HepG2 (cell line): ENCODE data around the gene MRPL38. TPM values are rescaled to one million over a fixed set of nuclear protein-coding genes. Genes with fewer than 3 reads are reported as not detected.

ENCODE experiments used
- AHR ChIP-seq: IDR thresholded peaks from 2 replicates; pipeline ENCODE4 v1.6.1; 2018; ENCODE audit warnings: missing genetic modification reagents, missing compliant biosample characterization
- BORCS8-MEF2B ChIP-seq: sonication (generic); formaldehyde crosslinking; IDR thresholded peaks from 2 replicates; pipeline ENCODE4 v1.8.0; 2022; ENCODE audit warnings: mild to moderate bottlenecking, missing genetic modification reagents
- FOXA3 ChIP-seq: IDR thresholded peaks from 2 replicates; pipeline ENCODE4 v1.6.1; 2016; ENCODE audit warnings: missing genetic modification reagents, missing compliant biosample characterization
- KLF11 ChIP-seq: IDR thresholded peaks from 2 replicates; pipeline ENCODE4 v1.6.1; 2016; ENCODE audit warnings: missing compliant biosample characterization
- LCORL ChIP-seq, 2 experiments: fragments of 450-650 bp in 1 of 2; sonication (generic) in 1 of 2; formaldehyde crosslinking in 1 of 2; IDR thresholded peaks; 2 replicates each; pipeline versions ENCODE4 v1.5.0 to v1.6.1; 2017 to 2020; ENCODE audit warnings: antibody characterized with exemption in 1 of 2, missing genetic modification reagents in 1 of 2
- PITX1 ChIP-seq: sonication (generic); formaldehyde crosslinking; IDR thresholded peaks from 2 replicates; pipeline ENCODE4 v1.5.1; 2020; ENCODE audit warnings: mild to moderate bottlenecking, missing genetic modification reagents
- RFX3 ChIP-seq: IDR thresholded peaks from 2 replicates; pipeline ENCODE4 v1.6.1; 2016; ENCODE audit warnings: missing biosample characterization, missing genetic modification reagents
- TCF12 ChIP-seq, 2 experiments: fragments of 450-650 bp in 1 of 2; sonication (generic) in 1 of 2; formaldehyde crosslinking in 1 of 2; IDR thresholded peaks; 2 replicates each; pipeline versions ENCODE4 v1.6.1 to v1.8.0; 2017 to 2022; ENCODE audit warnings: antibody characterized with exemption in 1 of 2, mild to moderate bottlenecking in 1 of 2, missing genetic modification reagents in 1 of 2, moderate library complexity in 1 of 2
- TEAD3 ChIP-seq: optimal IDR thresholded peaks from 2 replicates; pipeline ENCODE3; 2016; ENCODE audit warnings: borderline replicate concordance
- YY1 ChIP-seq: IDR thresholded peaks from 2 replicates; pipeline ENCODE4 v1.6.1; 2011; ENCODE audit warnings: low read length, low read depth, moderate library complexity, mild to moderate bottlenecking; ENCODE audit not compliant: insufficient read depth, insufficient replicate concordance
- ZBTB7B ChIP-seq: sonication (generic); formaldehyde crosslinking; IDR thresholded peaks from 2 replicates; pipeline ENCODE4 v1.4.0; 2020; ENCODE audit warnings: missing genetic modification reagents
- ZNF136 ChIP-seq: sonication (generic); formaldehyde crosslinking; IDR thresholded peaks from 2 replicates; pipeline ENCODE4 v1.8.1; 2022; ENCODE audit warnings: low read depth, mild to moderate bottlenecking, moderate library complexity, missing genetic modification reagents
- ZNF354B ChIP-seq: sonication (generic); formaldehyde crosslinking; IDR thresholded peaks from 2 replicates; pipeline ENCODE4 v1.8.0; 2022; ENCODE audit warnings: mild to moderate bottlenecking, missing genetic modification reagents
- ZNF556 ChIP-seq: sonication (generic); formaldehyde crosslinking; IDR thresholded peaks from 2 replicates; pipeline ENCODE4 v1.4.0; 2020; ENCODE audit warnings: mild to moderate bottlenecking, missing genetic modification reagents, borderline replicate concordance
- ZNF850 ChIP-seq: sonication (generic); formaldehyde crosslinking; conservative IDR thresholded peaks from 2 replicates; pipeline ENCODE4 v1.9.0; 2021; ENCODE audit warnings: mild to moderate bottlenecking, missing genetic modification reagents
- polyA plus RNA-seq, 8 experiments: library from polyadenylated mRNA; depleted of rRNA in 3 of 8; stranded (reverse) in 7 of 8; unstranded in 1 of 8; fragments of >200 nt; fragmentation: Illumina TruSeq in 4 of 8; extraction: Trizol in 4 of 8; gene quantifications; 2 replicates each; pipeline versions ENCODE4 v1.2.1 to v1.2.3, GENCODE V29; 2011 to 2016; ENCODE audit warnings: low read depth in 4 of 8, missing spikeins in 1 of 8, mixed read lengths in 1 of 8; ENCODE audit not compliant: insufficient read depth in 1 of 8
- total RNA-seq, 5 experiments: library from RNA; depleted of rRNA; stranded (reverse); fragments of >200 nt; fragmentation: Illumina TruSeq; extraction: Trizol; gene quantifications; 2 replicates each; pipeline ENCODE4 v1.2.3, GENCODE V29; 2016; ENCODE audit warnings: low read depth in 1 of 5
- TF ChIP-seq, protein P1 (sequence below): sonication (generic); formaldehyde crosslinking; IDR thresholded peaks from 2 replicates; pipeline ENCODE4 v1.9.0; 2021; ENCODE audit warnings: missing genetic modification reagents, borderline replicate concordance
- TF ChIP-seq, protein P2 (sequence below): sonication (generic); formaldehyde crosslinking; IDR thresholded peaks from 2 replicates; pipeline ENCODE4 v1.9.0; 2022; ENCODE audit warnings: low read depth, missing genetic modification reagents
- TF ChIP-seq, protein P3 (sequence below): sonication (generic); formaldehyde crosslinking; IDR thresholded peaks from 2 replicates; pipeline ENCODE4 v1.4.0; 2020; ENCODE audit warnings: mild to moderate bottlenecking, missing genetic modification reagents
- TF ChIP-seq, protein P4 (sequence below): sonication (generic); formaldehyde crosslinking; IDR thresholded peaks from 2 replicates; pipeline ENCODE4 v1.5.0; 2020; ENCODE audit warnings: missing genetic modification reagents

The MRPL38 gene
- total and polyA plus RNA-seq, 2 of the 13 experiments (the other 11 are each of a cell fraction or from before 2014, with no cell fraction given): 83.7 to 125 TPM

DNA sequence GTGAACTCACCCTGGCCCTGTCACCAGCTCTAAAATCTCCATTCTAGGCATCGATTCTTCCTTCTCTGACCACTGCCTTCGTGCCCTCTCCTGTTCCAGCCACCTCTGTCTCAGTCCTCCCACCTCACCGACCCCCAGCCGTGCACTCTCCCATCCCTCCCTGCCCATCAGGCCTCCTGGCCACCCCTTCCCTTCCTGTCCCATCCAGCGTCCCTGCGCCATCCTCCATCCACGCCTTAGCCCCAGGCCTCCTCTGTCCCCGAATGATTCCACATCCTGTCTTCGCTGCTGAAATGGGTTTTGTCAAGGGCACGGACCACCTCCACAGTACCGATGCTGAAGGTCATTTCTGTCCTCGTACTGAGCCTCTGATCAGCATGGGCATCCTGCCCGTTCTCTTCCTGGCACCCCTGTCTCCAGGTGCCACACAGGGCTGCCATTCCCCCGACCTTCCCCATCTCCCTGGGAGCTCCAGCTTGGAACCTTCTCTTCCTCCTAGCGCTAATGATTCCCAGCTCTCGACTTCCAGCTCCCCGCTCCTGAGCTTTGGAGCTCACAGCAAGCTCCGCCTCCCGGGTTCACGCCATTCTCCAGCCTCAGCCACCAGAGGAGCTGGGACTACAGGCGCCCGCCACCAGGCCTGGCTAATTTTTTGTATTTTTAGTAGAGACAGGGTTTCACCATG lies 10.5 kb downstream of the MRPL38 start (continued):
- TF ChIP-seq, protein P1, sequence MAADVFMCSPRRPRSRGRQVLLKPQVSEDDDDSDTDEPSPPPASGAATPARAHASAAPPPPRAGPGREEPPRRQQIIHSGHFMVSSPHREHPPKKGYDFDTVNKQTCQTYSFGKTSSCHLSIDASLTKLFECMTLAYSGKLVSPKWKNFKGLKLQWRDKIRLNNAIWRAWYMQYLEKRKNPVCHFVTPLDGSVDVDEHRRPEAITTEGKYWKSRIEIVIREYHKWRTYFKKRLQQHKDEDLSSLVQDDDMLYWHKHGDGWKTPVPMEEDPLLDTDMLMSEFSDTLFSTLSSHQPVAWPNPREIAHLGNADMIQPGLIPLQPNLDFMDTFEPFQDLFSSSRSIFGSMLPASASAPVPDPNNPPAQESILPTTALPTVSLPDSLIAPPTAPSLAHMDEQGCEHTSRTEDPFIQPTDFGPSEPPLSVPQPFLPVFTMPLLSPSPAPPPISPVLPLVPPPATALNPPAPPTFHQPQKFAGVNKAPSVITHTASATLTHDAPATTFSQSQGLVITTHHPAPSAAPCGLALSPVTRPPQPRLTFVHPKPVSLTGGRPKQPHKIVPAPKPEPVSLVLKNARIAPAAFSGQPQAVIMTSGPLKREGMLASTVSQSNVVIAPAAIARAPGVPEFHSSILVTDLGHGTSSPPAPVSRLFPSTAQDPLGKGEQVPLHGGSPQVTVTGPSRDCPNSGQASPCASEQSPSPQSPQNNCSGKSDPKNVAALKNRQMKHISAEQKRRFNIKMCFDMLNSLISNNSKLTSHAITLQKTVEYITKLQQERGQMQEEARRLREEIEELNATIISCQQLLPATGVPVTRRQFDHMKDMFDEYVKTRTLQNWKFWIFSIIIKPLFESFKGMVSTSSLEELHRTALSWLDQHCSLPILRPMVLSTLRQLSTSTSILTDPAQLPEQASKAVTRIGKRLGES (CRISPR knock-in tag): no peak
- TF ChIP-seq FOXA3 (CRISPR knock-in tag) (0 out of 2 replicates have a peak, but pooled peaks have one; percentile 6), TCF12 (IDR thresholded peaks at IDR 0.05) (no peak), TCF12 (CRISPR knock-in tag; IDR thresholded peaks at IDR 0.05) (no peak; the same call in 1 of the 2 replicates), ZNF556 (CRISPR knock-in tag) (no peak), BORCS8-MEF2B (CRISPR knock-in tag) (no peak), ZNF354B (no peak), ZBTB7B (CRISPR knock-in tag) (no peak), RFX3 (CRISPR knock-in tag) (no peak), ZNF850 (CRISPR knock-in tag) (no peak), ZNF136 (no peak), PITX1 (CRISPR knock-in tag) (no peak), KLF11 (no peak), AHR (peak; percentile 44; the same call in 1 of the 2 replicates), YY1 (no peak), TEAD3 (CRISPR knock-in tag) (no peak), LCORL (IDR thresholded peaks at IDR 0.05) (no peak), LCORL (CRISPR knock-in tag; IDR thresholded peaks at IDR 0.05) (no peak)
- TF ChIP-seq, protein P2, sequence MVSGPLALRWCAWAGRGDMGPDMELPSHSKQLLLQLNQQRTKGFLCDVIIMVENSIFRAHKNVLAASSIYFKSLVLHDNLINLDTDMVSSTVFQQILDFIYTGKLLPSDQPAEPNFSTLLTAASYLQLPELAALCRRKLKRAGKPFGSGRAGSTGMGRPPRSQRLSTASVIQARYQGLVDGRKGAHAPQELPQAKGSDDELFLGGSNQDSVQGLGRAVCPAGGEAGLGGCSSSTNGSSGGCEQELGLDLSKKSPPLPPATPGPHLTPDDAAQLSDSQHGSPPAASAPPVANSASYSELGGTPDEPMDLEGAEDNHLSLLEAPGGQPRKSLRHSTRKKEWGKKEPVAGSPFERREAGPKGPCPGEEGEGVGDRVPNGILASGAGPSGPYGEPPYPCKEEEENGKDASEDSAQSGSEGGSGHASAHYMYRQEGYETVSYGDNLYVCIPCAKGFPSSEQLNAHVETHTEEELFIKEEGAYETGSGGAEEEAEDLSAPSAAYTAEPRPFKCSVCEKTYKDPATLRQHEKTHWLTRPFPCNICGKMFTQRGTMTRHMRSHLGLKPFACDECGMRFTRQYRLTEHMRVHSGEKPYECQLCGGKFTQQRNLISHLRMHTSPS (CRISPR knock-in tag): no peak
- TF ChIP-seq, protein P3, sequence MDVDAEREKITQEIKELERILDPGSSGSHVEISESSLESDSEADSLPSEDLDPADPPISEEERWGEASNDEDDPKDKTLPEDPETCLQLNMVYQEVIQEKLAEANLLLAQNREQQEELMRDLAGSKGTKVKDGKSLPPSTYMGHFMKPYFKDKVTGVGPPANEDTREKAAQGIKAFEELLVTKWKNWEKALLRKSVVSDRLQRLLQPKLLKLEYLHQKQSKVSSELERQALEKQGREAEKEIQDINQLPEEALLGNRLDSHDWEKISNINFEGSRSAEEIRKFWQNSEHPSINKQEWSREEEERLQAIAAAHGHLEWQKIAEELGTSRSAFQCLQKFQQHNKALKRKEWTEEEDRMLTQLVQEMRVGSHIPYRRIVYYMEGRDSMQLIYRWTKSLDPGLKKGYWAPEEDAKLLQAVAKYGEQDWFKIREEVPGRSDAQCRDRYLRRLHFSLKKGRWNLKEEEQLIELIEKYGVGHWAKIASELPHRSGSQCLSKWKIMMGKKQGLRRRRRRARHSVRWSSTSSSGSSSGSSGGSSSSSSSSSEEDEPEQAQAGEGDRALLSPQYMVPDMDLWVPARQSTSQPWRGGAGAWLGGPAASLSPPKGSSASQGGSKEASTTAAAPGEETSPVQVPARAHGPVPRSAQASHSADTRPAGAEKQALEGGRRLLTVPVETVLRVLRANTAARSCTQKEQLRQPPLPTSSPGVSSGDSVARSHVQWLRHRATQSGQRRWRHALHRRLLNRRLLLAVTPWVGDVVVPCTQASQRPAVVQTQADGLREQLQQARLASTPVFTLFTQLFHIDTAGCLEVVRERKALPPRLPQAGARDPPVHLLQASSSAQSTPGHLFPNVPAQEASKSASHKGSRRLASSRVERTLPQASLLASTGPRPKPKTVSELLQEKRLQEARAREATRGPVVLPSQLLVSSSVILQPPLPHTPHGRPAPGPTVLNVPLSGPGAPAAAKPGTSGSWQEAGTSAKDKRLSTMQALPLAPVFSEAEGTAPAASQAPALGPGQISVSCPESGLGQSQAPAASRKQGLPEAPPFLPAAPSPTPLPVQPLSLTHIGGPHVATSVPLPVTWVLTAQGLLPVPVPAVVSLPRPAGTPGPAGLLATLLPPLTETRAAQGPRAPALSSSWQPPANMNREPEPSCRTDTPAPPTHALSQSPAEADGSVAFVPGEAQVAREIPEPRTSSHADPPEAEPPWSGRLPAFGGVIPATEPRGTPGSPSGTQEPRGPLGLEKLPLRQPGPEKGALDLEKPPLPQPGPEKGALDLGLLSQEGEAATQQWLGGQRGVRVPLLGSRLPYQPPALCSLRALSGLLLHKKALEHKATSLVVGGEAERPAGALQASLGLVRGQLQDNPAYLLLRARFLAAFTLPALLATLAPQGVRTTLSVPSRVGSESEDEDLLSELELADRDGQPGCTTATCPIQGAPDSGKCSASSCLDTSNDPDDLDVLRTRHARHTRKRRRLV (CRISPR knock-in tag): no peak; the same call in 1 of the 2 replicates
- TF ChIP-seq, protein P4, sequence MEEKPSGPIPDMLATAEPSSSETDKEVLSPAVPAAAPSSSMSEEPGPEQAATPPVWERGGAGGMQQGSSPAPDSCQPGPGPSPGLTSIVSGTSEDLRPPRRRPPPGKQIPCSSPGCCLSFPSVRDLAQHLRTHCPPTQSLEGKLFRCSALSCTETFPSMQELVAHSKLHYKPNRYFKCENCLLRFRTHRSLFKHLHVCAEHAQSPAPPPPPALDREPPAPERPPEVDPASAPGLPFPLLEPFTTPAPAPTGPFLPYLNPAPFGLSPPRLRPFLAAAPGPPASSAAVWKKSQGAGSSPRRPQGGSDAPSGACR: no peak
